GM18861 (cell line): Measurements from ENCODE around the gene SYT2.
A peak's percentile ranks its signal among the peaks of the same experiment; 100 is the strongest.
"Not testable (repeated sequence)": the region's sequence is repeated elsewhere in the genome, so short reads cannot be mapped to it uniquely, and the experiment has no call there.

Experiments used
- ATAC-seq: cut with Tn5 transposase; IDR thresholded peaks from one replicate; pipeline ENCODE4 v1.9.1; 2021; ENCODE audit not compliant: unreplicated experiment

Gene SYT2

DNA sequence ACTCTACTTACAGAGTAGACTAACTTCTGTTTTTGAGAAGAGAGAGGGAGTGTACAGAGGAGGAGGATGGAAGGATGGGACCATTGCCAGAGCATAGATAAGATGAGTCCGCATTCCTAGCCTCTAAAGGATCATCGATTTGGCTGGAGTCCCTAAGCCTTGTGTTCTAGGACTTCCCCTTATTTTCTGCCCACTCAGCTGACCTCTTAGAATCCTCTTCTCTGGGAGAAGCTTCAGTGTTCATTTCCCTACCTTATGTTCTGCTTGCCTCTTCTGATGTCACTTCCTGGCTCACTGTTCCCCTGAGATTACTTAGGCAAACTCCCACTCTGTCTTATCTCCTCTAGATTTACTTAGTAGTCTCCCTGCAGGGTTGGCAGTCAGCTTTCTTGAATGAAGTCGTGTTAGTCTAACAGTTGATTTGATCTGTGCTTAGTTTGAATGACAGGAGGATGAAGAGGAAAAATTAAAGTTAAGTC is 156.7 kb downstream of the SYT2 start:
- ATAC-seq, result peak; percentile 70

DNA sequence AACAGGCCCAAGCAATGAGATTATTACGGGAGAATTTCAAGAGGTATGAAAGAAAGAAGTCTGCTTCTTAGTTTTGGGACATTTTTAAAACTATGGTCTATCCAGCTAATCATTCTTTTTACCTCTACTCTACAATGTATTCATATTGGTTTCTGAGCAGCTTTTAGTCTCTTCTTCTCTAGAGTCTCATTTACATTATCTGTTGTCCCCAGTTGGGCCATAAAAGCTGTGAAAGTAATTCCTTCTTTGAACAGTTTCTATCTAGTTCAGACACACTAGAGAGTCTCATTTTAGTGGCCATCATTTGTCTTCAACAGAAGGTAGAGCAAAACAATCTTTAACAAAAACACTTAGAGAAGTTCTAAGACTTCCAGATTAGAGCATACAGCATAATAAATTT is 157.2 kb downstream of the SYT2 start:
- not testable (repeated sequence) for ATAC-seq

DNA sequence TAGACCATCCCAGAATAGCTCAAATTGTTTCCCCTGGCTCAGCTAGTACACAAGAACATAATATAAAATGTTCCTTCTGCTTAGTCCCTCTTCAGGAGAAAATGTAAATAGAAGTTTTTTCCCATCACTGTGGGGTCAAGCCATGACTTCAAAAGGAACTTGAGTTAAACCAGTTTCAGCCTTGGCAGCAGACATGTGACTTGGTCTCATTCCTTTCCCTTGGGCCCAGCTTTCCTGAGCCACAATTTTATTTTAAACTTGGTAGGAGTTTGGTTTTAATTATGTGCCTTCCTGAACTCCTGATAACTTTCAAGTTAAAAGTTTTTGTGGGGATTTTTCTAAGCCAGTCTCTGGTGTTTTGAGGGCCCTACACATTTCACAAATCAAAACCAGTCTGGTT is 157.6 kb downstream of the SYT2 start:
- not testable (repeated sequence) for ATAC-seq

DNA sequence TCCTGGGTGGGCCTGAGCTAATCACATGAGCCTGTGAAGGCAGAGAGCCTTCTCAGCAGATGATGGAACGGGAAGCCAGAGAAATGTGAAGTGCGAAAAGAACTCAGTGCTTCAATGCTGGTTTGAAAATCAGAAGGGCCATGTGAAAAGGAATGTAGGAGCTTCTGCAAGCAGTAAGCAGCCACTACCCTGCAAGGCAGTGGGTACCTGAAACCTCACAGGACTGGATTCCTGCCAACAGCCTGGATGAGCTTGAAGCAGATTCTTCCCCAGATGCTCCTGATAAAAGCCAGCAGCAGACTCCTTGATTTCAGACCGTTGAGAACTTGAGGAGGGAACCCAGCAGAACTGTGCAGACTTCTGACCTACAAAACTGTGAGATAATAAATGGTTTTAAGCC is 158.6 kb downstream of the SYT2 start:
- ATAC-seq, result no peak

DNA sequence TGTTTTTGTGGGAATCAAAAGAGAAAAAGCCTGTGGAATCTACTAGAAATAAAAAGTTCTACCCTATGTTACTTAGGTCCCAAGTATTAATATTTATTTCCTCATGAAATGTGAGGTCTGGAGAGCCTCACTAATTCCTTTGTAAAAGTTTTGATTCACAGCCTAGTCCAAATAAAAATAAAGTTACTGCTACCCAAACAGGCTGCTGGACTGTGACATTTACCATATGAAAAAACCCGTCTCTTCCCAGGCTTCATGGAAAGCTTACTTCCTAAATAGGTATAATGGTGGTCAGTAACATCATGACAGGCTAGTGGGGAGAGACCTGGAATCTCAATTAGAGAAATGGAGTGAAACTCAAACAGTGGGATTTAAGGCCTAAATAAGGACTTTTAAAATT is 160.2 kb downstream of the SYT2 start:
- not testable (repeated sequence) for ATAC-seq

DNA sequence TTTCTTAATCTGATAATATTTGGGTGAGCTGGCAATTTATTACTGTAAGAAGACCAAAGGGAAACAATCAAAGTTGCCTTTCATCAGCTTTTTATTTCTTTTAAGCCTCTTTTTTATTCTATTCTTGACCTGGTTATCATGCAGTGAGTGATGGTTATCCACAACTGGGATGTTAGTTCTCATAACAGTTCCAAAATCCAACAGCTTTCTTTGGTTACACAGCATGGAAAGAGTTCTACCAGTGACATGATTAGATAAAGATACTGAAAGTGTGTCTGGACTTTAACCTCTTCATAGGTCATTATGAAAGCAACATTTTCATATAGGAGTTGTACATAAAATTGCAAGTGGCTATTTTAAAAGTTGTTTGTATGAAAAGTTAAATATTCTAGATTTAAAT is 163.0 kb downstream of the SYT2 start:
- ATAC-seq, result no peak

DNA sequence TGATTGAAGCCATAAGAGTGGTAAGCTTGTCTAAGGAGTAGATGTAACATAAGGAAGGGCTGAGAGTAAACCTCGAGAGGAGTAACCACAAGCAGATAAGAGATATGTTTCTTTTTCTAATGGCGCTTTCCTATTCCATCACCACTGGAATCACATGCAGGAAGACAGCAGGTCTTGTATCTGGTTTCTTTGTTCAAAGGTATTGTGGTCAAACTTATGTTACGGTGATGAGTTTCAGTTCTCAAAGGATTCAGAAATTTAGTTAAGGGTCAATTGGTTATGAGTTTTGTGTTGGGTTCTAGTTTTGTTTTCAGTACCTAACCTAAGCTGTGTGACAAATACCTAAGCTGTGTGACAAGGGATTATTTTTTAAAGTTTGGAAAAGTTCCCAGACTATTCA is 163.5 kb downstream of the SYT2 start:
- ATAC-seq, result peak; percentile 64

DNA sequence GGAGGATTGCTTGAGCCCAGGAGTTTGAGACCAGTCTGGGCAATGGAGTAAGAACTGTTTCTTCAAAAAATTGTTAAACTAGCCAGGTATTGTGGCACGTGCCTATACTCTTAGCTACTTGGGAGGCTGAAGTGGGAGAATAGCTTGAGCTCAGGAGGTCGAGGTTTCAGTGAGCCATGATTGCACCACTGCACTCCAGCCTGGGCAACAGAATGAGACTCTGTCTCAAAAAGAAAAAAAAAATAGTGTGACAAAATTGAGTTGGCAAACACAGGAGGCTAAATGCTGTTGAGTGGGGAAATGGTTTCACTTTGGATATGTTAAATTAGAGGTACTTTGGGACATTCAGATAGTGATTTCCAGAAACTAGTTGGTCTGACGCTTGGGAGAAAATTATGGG is 163.9 kb downstream of the SYT2 start:
- not testable (repeated sequence) for ATAC-seq

DNA sequence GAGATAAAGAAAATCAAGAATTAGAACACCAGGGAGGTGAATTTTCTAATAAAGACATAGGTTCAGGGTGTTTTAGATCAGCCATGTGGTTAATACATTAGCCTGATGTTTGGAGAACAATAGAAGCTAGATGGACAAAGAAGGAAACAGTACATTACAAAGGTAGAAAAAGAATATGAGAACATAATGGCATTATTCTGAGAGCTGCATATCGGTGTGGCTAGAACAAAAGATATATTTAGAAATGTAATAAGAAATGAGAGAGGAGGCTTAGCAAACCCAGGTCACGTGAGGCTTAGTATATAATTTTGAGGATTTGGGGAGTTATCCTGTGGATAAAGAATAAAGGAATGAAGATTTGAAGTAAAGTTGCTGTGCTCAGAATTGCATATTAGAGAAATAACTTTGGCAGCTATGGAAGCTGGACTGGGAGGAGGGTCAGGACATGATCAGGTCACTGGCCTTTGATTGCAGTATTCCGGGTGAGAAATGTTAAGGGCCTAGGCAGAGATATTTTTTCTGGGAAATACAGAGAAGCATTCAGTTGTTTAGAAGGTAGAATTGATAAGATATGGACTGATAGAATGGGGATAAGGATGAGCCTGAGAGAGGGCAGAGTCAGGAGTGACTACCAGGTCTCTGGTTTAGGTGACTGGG is 164.5 kb downstream of the SYT2 start:
- ATAC-seq, result not testable (repeated sequence)

DNA sequence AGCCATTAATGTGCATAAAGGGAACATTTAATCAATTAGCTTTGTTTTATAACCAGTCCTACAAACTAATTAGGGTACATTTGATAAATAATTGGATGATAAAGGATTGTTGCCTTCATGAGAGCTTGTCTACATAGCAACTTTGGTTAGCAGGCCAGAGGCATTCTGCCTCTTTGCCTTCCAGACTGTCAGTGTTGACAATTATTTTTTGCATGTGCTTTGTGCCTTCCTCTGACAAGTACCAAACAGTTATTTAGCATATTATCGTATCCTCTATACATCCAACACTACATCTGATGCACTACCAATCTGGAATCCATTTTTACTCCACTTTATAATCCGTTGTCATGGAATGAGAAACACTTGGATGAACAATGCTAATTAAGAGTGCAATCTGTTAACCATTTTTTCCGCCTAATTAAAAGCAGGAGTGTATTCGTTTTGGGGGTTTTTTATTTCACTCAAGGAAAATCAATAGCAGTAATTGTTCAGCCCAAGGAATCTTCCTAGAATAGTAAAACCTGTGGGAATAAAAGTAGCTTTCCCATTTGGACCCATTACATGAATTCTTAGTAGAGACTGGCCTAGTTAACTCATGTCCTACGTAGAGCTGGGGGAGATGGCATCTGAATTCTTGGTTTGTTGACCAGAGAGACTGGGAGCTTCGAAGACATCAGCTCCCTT is 165.3 kb downstream of the SYT2 start:
- not testable (repeated sequence) for ATAC-seq

DNA sequence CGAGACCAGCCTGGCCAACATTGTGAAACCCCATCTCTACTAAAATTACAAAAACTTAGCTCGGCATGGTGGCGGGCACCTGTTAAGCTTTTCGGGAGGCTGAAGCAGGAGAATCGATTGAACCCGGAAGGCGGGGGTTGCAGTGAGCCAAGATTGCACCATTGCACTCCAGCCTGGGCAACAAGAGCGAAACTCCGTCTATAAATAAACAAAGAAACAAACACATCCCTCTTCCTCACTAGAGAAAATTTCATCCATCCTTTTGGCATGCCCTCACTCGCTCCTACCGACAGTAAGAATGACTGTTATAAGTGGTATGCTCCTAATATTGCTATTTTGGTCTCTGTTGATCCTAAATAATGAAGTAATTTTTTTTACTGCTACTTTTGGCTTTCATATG is 166.7 kb downstream of the SYT2 start:
- not testable (repeated sequence) for ATAC-seq

DNA sequence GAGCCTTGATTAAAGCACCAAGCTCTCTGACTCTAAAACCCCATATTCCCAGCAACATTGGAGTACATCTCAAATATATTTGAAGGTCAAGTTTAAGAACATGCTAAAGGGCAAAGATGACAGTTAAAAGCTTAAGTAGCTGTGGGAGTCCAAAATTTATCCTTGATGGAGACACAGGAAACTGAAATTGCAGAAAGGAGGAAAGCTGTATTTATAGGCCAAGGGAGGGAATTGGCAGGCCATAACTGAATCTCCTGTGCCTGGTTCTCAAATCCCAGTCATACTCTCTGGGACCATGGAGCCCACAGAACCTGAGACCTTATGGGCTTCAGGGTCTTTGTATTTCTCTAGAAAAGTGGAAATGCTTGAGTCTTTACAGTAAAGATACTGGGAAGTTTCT is 167.8 kb downstream of the SYT2 start:
- ATAC-seq, result not testable (repeated sequence)

DNA sequence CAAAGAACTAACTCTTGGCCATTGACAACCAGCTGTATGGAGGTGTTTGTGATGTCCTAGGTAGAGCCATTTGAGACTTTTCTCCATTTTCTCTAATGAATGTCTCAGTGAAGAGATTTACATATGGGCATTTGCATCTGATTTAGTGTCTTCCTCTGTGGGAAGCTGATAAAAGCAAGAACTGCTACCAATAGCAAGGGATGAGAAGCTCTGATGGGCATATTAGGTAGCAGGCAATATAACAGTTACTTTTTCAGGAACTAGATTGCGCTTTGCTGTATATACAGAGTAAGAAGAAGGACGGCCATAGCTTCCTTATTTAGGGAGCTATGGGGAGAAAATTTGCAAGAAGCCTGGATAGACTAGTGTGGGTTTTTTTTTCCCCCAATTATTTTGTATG is 169.4 kb downstream of the SYT2 start:
- not testable (repeated sequence) for ATAC-seq
